ENCODE measurements around the gene TCIRG1. TPM values are rescaled to one million over a fixed set of nuclear protein-coding genes. Genes with fewer than 3 reads are reported as not detected.

TCIRG1 gene
- polyA plus RNA-seq, 2 of the 4 experiments (the other 2 are of a cell fraction): 36.3 to 120 TPM

GRCh38 chr11:68099474-68100405, 60.9 kb downstream of the TCIRG1 start:
- ChIA-PET POLR2A (no interaction called here), CTCF (interaction anchor here (1.0 kb wide), 1 partner anchor 37 kb away, joined by 3 read pairs; no protein-coding TSS in a partner anchor)
- H3K4me3 ChIP-seq: no peak overlapping the region
- TF ChIP-seq MYC (IDR thresholded peaks at IDR 0.05; ENCODE audit: borderline replicate concordance, low read length) (no peak), EP300 (IDR thresholded peaks at IDR 0.05) (no peak), ATOH8 (CRISPR knock-in tag; IDR thresholded peaks at IDR 0.05; ENCODE audit: low read depth) (no peak), RCOR1 (IDR thresholded peaks at IDR 0.05; ENCODE audit: low read depth, low read length) (no peak), MAX (IDR thresholded peaks at IDR 0.05) (no peak), KDM5A (IDR thresholded peaks at IDR 0.05) (no peak), KDM1A (IDR thresholded peaks at IDR 0.05; ENCODE audit: low read depth) (no peak), MAZ (IDR thresholded peaks at IDR 0.05; ENCODE audit: borderline replicate concordance, low read depth, low read length) (no peak), HMGXB4 (CRISPR knock-in tag; IDR thresholded peaks at IDR 0.05; ENCODE audit: borderline replicate concordance) (no peak), USF2 (IDR thresholded peaks at IDR 0.05) (no peak), TP53 (CRISPR knock-in tag; IDR thresholded peaks at IDR 0.05) (no peak), PHF8 (IDR thresholded peaks at IDR 0.05; ENCODE audit: borderline replicate concordance, low read depth) (no peak), ZFP36 (IDR thresholded peaks at IDR 0.05; ENCODE audit: borderline replicate concordance, partially characterized antibody) (no peak), FOSB (CRISPR knock-in tag; IDR thresholded peaks at IDR 0.05) (no peak), NR3C1 (IDR thresholded peaks at IDR 0.05) (no peak), BCL3 (IDR thresholded peaks at IDR 0.05) (no peak)
- no peak for DNase-seq (ENCODE audit: low read depth in 1 of 2, low spot score in 1 of 2)
- no peak for ATAC-seq
- WGBS (ENCODE audit: missing lambda C conversion rate): 71% methylated on average over 12 of the region's 12 CpGs
- H3K9me3 ChIP-seq: no peaks in the 10 kb centered on the region
- peak overlapping the region; percentile 34 for H3K4me2 ChIP-seq
- H3K27ac ChIP-seq: peak overlapping the region in 1 of 2 experiments; percentile 9; a peak in 1 of 6 replicates
- no peak for FAIRE-seq
- peaks cover 8% of the 10 kb centered on the region; the same call in 2 of the 3 replicates for H3K4me1 ChIP-seq

Small RNA genes lying within 50 kb of the gene (small RNA-seq; reads per million reads assigned to genes)
- gene MIR6753: 0 reads per million in 6 experiments

Other genes with a start within 250 kb of the TCIRG1 start
- gene UNC93B1, start 34.9 kb upstream of the TCIRG1 start, polyA plus RNA-seq (2011; rRNA removed): 49.4 and 55.5 TPM in 2 replicates
- gene UNC93B1, start 34.9 kb upstream of the TCIRG1 start, polyA plus RNA-seq (2017; fragmentation: RNase III; extraction: RNeasy Plus Mini Kit Qiagen cat#74134 plus additional on column Dnase treatment): 43.7 to 51.2 TPM (median 47.1 TPM) in 3 replicates
- 109 and 130 TPM in 2 replicates for gene ALDH3B1, start 28.7 kb upstream of the TCIRG1 start, polyA plus RNA-seq (2011; rRNA removed)
- 93.7 to 104 TPM (median 94.4 TPM) in 3 replicates for gene ALDH3B1, start 28.7 kb upstream of the TCIRG1 start, polyA plus RNA-seq (2017; fragmentation: RNase III; extraction: RNeasy Plus Mini Kit Qiagen cat#74134 plus additional on column Dnase treatment)
- gene NDUFS8, start 8.3 kb upstream of the TCIRG1 start, polyA plus RNA-seq (2011; rRNA removed): 71.0 and 73.7 TPM in 2 replicates
- gene NDUFS8, start 8.3 kb upstream of the TCIRG1 start, polyA plus RNA-seq (2017; fragmentation: RNase III; extraction: RNeasy Plus Mini Kit Qiagen cat#74134 plus additional on column Dnase treatment): 283 to 300 TPM (median 298 TPM) in 3 replicates
- gene CHKA, start 82.4 kb downstream of the TCIRG1 start, polyA plus RNA-seq (2011; rRNA removed): 19.4 and 21.7 TPM in 2 replicates
- gene CHKA, start 82.4 kb downstream of the TCIRG1 start, polyA plus RNA-seq (2017; fragmentation: RNase III; extraction: RNeasy Plus Mini Kit Qiagen cat#74134 plus additional on column Dnase treatment): 11.1 to 15.9 TPM (median 14.2 TPM) in 3 replicates
- gene KMT5B, start 174.3 kb downstream of the TCIRG1 start, polyA plus RNA-seq (2011; rRNA removed): 25.6 and 27.1 TPM in 2 replicates
- gene KMT5B, start 174.3 kb downstream of the TCIRG1 start, polyA plus RNA-seq (2017; fragmentation: RNase III; extraction: RNeasy Plus Mini Kit Qiagen cat#74134 plus additional on column Dnase treatment): 15.2 to 17.9 TPM (median 17.4 TPM) in 3 replicates
- 29.4 and 30.6 TPM in 2 replicates for gene C11orf24, start 232.9 kb downstream of the TCIRG1 start, polyA plus RNA-seq (2011; rRNA removed)
- 43.8 to 47.8 TPM (median 44.0 TPM) in 3 replicates for gene C11orf24, start 232.9 kb downstream of the TCIRG1 start, polyA plus RNA-seq (2017; fragmentation: RNase III; extraction: RNeasy Plus Mini Kit Qiagen cat#74134 plus additional on column Dnase treatment)

Data from A549 (cell line).